GM21447 (cell line): ENCODE data around the gene DCANP1.

Experiments used
- ATAC-seq: cut with Tn5 transposase; IDR thresholded peaks from one replicate; pipeline ENCODE4 v1.9.1; 2021; ENCODE audit not compliant: unreplicated experiment

Gene DCANP1

DNA sequence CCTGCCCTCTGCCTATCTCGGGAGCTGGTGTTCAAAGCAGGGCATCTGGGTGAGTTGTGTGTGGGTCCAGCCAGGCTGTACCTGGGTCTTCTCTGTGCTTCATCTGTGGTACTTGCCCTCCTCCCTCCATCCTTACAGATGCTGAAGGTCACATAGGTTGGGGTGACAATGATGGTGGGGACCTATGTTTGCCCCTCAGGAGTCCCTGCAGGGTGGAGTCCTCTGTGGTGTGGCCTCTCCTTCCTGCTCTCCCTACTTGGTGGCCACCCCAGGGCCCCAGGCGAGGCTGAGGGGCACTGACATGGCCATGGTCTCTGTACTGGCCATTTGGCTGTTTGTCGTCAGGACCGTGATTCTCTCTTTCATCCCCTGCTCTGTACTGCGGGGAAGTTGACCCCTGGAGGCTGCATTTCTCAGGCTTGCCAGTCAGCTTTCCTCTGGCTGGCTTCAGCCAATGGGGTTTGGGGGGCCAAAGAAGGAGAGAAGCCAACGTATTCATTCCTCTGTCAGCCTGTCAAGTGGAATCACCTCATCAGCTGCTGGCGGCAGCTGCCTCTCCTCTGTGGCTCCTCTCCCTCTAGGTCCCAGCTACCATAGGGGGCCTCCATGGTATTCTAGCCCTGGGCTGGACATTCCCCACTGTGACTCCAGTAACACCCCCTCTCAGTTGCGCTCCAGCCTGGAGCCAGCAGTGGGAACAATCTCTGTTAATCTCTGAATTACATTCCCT, 4.6 kb downstream of the DCANP1 start:
- no peak for ATAC-seq

DNA sequence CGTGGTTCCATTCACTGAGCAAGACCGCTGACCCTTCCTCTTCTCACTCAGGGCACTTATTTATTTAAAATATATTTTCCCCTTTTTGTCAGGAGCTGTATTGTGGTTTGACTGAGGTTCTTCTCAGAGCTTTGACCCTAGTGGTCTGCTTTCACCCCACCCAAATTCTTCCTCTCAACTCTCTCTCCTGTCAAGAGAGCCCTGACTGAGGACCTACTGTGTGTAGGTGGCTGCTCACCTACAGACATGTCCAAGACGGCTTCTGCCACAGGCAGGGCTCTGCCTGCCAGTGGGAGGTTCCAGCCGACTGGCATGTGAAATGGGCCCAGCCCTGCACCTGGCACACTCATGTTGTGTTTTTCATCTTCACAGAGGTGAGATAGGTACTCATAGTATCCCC, 5.2 kb downstream of the DCANP1 start:
- ATAC-seq, result no peak

DNA sequence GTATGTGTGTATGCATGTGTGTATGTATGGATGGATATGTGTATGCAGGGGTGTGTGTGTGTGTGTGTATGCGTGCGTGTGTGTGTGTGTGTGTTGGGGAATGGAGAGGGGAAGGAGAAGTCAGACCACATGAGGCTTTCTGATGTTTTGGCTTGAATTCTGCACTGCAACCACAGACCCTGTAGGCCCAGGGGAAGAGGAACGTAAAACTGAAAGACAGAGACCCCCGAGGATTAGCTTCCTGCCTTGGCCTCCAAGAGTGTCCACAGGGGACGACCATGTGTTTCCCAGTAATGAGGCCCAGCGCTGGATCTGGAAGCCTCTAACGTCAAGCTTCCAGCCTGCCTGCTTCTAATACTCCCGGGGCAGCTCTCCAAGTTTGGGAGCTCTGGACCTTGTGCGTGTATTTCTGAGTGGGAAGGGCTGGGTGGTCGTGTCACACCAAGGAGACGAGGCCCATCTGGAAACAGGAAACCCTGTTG, 5.8 kb downstream of the DCANP1 start:
- ATAC-seq, result no peak

DNA sequence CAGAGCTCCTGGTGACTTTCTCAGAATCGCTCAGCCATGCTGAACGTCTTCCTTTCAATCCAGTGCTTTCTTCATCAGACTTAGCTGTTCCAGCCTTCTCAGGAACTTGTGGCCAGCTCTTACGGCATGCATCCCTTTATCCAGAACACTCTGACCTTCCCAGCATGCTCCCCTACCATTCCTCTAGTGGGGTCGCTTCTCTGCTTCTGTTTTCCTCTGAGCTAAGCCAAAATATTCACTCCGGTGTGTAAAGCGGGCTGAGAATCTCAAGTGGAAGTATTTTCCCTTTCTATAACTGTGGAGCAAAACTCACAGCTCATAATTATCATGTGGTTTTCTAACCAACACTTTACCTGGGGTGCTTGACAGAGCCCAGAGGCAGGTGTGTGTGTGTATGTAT, 6.2 kb downstream of the DCANP1 start:
- ATAC-seq, result no peak

DNA sequence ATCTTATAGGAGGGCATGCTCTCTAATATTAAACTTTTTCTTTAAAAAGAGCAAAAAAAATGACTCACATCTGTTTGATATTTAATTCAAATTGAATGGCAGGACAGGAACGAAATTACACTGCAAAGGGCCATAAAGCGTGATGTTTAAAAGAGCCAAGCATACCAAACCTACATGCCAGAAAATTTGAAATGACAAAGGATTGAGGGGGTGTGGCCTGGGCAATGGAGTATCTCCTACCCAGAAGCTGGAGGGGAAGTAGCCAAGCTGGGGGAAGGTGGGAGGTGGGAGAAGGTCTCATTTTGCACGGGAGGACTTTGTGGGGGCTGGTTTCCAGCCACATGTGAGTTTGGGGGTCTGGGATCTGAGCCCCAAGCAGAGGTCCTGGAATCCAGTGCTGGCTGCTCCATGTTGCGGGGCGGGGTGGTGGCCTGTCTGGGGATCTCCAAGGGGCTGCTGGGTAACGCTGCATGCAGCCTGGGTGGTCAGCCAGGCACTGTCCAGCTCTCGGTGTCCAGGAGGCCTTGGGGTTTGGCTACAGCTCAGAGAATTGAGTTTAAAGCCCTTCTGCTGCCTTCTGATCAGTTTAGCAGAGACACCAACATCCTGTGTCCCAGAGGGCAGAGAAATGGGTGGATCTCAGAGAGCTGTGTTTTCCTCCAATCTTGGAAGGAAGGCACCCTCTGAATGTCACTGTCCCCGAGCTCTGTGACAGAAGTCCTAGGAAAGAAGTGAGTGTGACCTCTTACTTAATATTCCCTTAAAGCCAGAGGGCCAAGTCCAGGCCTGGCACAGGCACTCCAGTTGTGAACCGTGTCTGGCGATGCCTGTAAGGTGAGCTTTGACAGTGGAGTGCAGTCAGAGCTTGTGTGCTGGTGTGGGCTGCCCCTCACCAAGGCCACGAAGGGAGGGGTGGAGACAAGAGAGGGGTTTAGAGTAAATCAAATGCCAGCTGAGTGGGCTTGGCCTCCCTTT, 7.6 kb downstream of the DCANP1 start:
- ATAC-seq, result no peak

DNA sequence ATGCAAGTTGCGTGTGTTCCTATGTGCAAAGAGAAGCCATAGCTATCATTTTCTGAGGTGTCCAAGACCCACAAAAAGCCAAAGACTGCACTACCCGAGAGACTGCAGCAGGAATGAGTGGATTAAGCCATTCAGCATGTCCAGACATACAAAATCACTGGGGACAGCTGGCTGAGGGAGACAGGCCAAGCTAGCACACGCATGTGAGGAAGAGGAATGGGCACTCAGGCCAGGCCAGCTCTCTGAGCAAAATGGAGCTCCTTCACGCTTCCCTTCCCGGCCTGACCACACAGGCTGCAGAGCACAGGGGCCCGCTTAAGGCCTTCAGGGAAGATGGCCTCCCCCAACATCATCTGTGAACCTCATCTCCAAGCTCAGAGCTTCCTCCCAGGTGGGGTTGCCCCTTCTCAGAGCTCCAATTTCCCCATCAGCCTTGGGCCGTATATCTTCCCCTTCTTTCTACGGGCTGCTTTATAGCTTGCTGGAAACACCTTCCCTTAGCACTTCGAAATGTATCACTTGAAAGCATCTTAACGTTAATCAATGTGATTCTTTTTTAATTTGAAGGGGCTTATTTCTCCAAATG, 8.4 kb downstream of the DCANP1 start:
- no peak for ATAC-seq

DNA sequence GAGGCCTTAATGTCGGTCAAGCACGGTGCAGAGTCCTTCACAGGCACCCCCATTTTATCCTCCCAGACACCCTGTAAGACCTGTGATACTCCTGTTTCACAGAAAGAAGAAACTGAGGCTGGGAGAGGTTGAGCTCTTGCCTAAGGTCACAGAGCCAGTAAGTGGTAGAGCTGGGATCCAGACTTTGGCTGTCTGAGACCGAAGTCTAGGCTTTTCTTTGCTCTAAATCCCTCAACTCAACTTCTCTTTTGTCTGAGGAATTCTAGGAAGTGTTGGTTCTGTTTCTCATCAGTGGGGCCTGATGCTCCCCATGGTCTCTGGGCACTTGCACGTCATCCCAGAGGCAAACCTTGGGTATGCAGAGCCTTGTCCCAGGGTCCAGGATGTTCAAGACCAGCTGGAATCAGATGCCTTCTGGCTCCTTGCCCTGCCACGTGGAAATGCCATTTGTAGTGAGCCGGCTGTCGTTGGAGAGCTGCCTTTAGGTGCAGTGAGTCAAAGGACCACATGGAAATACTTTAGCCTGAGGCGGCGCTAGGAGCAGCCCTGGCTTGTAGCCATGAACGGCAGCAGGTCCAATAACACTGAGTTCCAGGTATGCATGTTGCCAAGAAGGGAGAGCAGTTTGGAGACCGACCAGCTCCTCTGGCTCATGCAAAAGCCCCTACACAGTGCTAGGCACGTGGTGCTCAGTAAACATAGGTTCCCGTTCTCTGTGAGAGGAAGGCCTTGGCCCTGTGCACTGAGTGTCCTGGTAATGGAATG, 9.2 kb downstream of the DCANP1 start:
- ATAC-seq, result no peak

DNA sequence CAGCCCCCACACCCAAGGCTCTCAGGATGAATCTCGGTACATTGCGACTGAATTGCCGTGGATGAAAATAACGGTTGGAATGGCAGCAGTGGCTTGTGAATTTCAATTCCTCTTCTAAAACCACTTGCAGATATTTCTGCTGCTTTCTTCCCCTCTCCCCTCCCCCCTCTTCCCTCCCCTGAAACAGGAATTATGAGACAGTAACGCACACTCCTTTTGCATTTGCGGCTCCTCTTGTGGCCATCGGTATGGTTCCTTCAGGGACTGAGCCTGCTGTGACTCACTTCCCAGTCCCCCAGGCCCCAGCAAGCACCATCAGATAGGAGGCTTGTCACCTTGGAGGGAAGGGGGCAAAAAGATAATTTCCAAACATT, 9.7 kb downstream of the DCANP1 start:
- no peak for ATAC-seq

DNA sequence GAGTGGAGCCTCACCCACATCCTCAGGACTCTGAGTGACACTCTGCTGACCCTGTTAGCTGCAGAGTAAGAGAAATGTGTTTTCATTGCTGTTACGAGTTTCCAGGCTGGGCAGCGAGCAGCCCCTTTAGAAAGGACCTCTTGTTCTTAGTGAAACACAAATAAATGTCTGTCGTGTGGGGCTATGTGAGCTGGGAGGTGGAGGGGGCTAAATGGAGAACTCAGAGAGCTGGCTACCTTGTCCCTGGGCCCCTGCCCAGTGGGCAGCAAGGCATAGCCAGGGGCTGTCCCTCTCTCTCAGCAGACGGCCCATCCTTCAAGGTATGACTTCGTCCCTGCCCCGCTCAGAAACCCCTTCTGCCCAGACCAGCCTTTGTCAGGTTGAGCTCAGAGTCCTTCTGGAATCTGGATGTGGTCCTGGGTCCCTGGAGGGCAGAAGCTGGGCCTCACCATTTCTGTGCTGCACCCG, 10.2 kb downstream of the DCANP1 start:
- ATAC-seq, result no peak

DNA sequence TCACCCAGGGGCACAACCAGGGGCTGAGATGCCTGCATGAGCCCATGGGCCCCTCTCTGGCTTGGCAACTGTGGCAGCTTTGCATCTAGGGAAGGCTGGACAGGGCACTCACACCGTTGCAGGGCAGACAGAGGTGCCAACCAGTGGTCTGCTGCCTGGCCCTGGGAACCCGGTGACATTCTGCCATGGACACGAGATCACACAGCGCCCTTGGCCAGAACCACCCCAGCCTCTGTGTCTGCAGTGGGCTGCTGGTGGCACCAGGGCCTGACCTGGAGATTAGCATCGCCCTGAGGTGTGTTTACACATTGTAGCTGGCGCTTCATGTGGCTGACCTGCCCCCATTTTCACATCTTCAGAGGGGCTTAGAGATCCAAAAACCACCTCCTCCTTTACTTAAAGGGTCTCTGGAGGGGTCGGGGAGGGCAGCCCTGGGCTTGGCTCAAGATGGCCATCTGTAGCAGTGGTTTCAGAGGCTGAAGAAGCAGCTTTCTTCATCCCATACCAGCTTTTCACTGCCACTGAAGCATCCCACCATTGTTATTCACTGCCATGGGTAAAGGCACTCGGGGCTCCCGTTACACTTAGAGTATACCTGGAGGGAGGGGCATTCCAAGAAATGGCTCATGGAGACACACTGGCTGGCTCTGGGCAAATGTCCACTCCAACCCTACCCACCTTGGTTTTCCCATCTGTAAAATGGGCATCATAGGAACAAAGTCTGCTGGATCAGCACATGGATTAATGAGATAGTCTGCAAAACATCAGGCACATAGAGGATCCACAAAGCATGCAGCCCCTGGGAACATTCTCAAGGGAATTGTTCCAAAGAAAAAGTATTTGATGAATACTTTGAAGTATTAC, 11.4 kb downstream of the DCANP1 start:
- ATAC-seq, result no peak

DNA sequence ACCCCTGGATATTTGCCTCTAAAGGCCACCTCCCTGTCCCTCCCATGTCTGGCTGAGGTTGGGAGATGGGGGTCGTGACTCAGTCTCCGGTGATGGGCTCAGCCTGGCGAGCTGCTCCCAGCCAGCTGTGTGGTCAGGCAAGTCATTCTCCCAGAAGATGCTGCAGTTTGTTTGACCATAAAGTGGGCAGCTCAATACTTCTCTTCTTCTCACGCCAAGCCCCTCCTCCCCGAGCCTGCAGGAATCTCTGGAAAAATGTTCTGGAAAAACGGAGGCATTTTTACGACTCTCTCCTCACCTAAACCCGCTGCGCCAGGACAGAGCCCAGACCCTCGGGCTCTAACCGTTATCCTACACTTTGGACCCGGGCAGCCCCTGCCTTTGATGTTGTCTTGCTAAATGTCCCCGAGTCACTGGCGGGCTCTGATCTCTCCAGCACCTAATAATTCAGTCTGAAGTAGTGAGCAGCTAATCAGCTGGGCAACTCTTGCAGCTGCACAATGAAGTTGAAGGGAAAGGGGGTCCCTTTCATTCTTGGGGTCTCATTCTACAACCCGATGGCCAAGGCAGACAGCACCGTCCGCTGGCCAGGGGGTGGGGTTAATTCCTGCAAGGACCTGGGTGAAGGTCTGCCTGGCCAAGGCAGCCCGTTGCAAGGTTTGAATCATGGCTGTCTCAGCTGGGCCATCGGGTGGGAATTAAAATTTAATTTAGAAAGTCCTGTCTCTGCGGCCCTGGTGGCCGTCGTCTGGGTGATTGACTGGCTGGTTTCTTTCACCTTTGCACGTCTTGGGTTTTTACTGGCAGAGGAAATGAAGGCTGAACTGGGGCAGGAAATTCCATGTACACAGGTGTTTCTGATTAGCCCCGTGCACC, 12.3 kb downstream of the DCANP1 start:
- no peak for ATAC-seq

DNA sequence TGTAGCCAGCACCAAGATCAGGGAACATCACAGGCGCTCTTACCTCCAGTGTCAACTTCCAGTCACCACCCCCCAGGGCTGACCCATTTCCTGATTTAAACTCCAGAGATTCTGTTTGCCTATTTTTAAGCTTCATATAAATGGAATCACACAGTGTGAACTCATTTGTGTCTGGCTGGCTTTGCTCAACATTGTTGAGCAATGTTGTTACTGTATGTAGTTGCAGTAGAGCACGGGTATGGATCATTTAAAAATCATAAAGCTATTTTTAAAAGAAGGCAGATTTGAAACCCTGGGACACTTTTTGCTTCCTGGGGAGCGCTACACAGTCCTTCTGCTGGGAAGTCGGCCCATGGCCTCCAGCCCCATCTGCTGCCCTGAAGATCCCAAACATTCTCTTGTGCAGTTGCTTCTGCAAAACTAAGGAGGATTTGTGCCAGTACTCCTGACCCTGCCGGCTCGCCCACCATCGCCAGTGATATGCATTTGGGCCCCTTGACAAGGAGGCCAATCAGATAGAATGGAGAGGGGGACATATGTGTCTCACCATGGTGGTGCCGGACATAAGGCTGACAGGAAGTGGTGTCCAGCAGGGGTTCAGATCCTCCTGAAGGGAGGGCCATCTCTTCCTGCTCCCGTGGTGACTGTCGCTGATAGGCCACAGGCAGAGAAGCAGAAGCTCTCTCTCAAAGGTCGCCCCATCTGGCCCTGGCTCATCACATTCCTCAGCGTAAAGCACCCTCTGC, 13.3 kb downstream of the DCANP1 start:
- no peak for ATAC-seq

DNA sequence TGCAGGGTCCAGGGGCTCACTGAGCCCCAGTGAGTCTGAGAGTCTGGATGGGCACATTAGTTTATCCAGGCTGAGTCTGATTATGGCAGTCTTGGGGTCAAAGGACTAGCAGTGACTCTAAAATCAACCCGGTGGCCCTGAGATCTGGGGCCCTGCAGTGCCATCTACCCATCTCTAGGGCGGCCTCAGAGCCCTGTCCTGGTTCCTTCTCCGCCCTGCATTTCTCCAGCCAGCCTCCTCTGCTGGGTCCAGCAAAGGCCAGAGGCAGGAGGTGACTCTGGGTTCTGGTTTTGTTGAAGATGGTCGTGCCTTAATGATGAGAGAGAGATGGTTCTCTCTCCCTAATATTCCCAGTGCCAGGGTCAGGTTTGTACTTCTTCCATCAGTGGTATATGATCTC, 15.0 kb downstream of the DCANP1 start:
- ATAC-seq, result no peak

DNA sequence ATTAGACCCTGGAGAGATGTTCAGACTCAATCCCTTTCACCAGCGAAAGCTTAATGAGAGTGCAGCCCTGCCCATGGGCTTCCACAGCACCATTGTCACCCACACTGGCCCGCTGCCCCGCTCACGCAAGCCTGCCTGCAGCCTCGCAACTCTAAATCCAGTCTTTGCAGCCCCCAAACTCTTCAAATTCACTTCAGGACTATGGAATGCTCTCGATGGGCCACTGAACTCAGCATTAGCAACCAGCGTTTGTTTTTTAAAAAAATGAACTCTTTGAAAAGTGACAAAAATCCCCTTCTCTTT, 17.1 kb downstream of the DCANP1 start:
- no peak for ATAC-seq

DNA sequence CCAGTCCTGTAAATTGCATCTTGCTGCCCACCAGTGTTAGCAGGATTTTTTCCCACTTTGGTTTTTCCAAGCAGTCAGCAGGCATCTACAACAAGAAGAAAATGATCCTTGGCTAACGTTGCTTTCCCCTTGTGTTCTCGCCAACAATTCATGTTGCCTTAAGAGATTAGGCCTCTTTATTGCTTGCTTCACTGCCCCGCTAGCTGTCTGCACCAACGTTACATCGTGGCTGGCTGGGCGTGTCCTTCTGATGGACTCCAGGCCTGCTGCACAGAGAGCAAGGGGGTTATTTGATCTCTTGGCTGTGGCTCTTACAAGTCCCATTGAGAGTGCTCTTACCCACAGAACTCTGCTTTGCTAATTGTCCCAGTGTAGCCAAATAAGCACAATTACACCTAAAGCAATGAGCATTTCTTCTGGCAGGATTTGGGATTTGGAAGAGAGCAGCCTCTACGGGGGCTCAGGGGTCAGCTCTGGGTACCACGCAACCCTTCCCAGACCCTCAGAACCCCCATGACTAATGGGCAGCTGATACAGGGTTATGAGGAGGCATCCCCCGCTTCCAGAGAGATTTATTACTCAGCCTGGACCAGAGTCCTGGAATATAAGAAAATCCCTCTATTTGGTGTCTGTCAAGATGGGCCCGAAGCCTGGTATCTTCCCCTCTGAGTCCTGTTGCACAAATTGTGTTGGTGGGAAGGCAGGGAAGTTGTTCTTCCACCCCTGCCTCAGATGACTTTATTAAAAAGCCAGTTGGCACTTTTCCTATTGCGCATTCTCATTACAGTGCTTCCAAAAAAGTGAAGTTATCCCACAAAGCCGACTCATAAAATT, 17.6 kb downstream of the DCANP1 start:
- ATAC-seq, result no peak

DNA sequence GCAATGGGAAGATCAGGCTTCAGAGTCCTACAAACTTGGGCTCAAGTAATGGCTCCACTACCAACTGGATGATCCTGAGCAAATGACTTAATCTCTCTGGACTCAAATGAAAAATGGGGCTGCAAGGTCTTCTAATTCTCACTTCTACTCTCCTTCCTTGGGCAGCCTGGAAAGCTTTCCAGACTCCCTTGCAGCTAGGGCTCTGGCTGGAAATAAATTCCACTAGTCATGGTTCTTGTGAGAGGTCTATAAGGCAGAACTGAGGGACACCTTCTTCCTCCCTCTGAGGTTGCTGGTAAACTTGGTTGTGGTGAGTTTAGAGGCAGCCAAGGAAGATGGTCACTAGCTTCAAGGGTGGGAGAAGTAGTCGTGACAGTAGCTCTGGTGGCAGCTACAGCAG, 18.6 kb downstream of the DCANP1 start:
- ATAC-seq, result no peak
